Fibroblast of lung (primary cell): ENCODE measurements around the gene DIRAS2. TPM values are rescaled to one million over a fixed set of nuclear protein-coding genes. Genes with fewer than 3 reads are reported as not detected.

Experiments used
- DNase-seq, 2 donors: peaks; one replicate each; pipeline versions ENCODE4 v3.0.0 to v3.0.0-alpha.2; 2010; ENCODE audit warnings: low read depth in 2 of 2
- H2AFZ ChIP-seq: 2 replicates; pipeline ENCODE4 v1.5.1; 2012; ENCODE audit warnings: low read length, control low read depth, inconsistent platforms
- H3K27ac ChIP-seq: 2 replicates; pipeline ENCODE4 v1.5.1; 2011; ENCODE audit warnings: low read length, control low read depth; ENCODE audit not compliant: insufficient read depth
- H3K27me3 ChIP-seq: 2 replicates; pipeline ENCODE4 v1.5.1; 2011; ENCODE audit warnings: mild to moderate bottlenecking, low read length; ENCODE audit not compliant: control insufficient read depth, insufficient read depth
- H3K36me3 ChIP-seq: 2 replicates; pipeline ENCODE4 v1.5.1; 2011; ENCODE audit warnings: low read length; ENCODE audit not compliant: control insufficient read depth, insufficient read depth
- H3K4me1 ChIP-seq: 2 replicates; pipeline ENCODE4 v1.5.1; 2011; ENCODE audit warnings: low read length; ENCODE audit not compliant: control insufficient read depth, insufficient read depth; ENCODE audit errors: extremely low read depth
- H3K4me2 ChIP-seq: 2 replicates; pipeline ENCODE4 v1.5.1; 2011; ENCODE audit warnings: low read length, control low read depth; ENCODE audit not compliant: insufficient read depth; ENCODE audit errors: extremely low read depth
- H3K4me3 ChIP-seq, 4 experiments: fragments of 200-600 bp in 1 of 4; sonication (generic) in 1 of 4; replicated peaks in 1 of 4; 2 replicates each; pipeline ENCODE4 v1.5.1; 2011 to 2016; ENCODE audit warnings: low read length in 4 of 4, low read depth in 3 of 4, mild to moderate bottlenecking in 3 of 4, control low read depth in 2 of 4, inconsistent platforms in 1 of 4, mixed read lengths in 1 of 4; ENCODE audit not compliant: insufficient read depth in 1 of 4; ENCODE audit errors: control extremely low read depth in 1 of 4
- H3K79me2 ChIP-seq: 2 replicates; pipeline ENCODE4 v1.5.1; 2012; ENCODE audit warnings: mild to moderate bottlenecking, low read length, inconsistent platforms; ENCODE audit not compliant: control insufficient read depth, insufficient read depth
- H3K9ac ChIP-seq: 2 replicates; pipeline ENCODE4 v1.5.1; 2011; ENCODE audit warnings: mild to moderate bottlenecking, low read length, control low read depth; ENCODE audit not compliant: insufficient read depth
- H3K9me3 ChIP-seq: 2 replicates; pipeline ENCODE4 v1.5.1; 2012; ENCODE audit warnings: low read depth, low read length; ENCODE audit not compliant: control insufficient read depth, insufficient read depth
- H4K20me1 ChIP-seq: 2 replicates; pipeline ENCODE4 v1.5.1; 2011; ENCODE audit warnings: low read length; ENCODE audit not compliant: control insufficient read depth, insufficient read depth; ENCODE audit errors: extremely low read depth
- EZH2 ChIP-seq: IDR thresholded peaks from 2 replicates; pipeline ENCODE4 v1.5.1; 2012; ENCODE audit warnings: low read length, control low read depth, mild to moderate bottlenecking; ENCODE audit errors: missing control alignments
- polyA plus RNA-seq, 2 donors: library from polyadenylated mRNA; depleted of rRNA in 1 of 2; stranded (reverse) in 1 of 2; unstranded in 1 of 2; fragments of >200 nt; gene quantifications; 2 replicates each; pipeline ENCODE4 v1.2.1, GENCODE V29; 2011 to 2012; ENCODE audit warnings: missing spikeins in 1 of 2
- total RNA-seq: library from RNA; depleted of rRNA; stranded (reverse); fragments of >200 nt; gene quantifications from 2 replicates; pipeline ENCODE4 v1.2.1, GENCODE V29; 2014
- TF ChIP-seq, protein P1 (sequence below), 2 donors: IDR thresholded peaks in 1 of 2; conservative IDR thresholded peaks in 1 of 2; 1 replicate in 1 of 2; 2 replicates in 1 of 2; pipeline ENCODE4 v1.5.1; 2011 to 2012; ENCODE audit warnings: low read length in 2 of 2, control low read depth in 1 of 2, inconsistent platforms in 1 of 2, low read depth in 1 of 2, mild to moderate bottlenecking in 1 of 2

The DIRAS2 gene
- total and polyA plus RNA-seq, 2 donors (not counting 1 experiment from before 2014, with no cell fraction given), result 0.01 to 0.66 TPM

DNA sequence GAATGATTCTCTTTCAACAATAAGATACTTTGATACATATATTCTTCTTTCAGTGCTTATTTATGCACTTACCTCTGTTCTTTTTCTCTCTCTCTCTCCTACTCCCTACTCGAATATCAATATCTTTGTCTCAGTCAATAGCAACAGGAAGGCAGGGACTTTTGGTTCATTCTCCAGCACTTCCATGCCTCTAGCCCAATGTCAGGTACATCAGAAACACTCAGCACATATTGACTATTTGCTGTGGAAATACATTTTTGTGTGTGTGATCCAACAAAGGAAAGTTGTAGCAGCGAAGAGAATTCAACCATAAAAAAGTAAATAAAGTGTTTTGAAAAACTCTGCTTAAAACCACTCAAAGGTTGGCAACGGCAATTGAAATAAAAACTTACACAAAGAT lies 12.6 kb downstream of the DIRAS2 start:
- H3K27ac ChIP-seq, result no peak overlapping the region
- no peaks in the 10 kb centered on the region for H3K9me3 ChIP-seq
- no peak overlapping the region for H3K9ac ChIP-seq
- DNase-seq, result no peak
- H2AFZ ChIP-seq, result no peak overlapping the region
- H3K4me2 ChIP-seq, result no peak overlapping the region
- H3K27me3 ChIP-seq, result no peaks in the 10 kb centered on the region
- TF ChIP-seq, protein P1, sequence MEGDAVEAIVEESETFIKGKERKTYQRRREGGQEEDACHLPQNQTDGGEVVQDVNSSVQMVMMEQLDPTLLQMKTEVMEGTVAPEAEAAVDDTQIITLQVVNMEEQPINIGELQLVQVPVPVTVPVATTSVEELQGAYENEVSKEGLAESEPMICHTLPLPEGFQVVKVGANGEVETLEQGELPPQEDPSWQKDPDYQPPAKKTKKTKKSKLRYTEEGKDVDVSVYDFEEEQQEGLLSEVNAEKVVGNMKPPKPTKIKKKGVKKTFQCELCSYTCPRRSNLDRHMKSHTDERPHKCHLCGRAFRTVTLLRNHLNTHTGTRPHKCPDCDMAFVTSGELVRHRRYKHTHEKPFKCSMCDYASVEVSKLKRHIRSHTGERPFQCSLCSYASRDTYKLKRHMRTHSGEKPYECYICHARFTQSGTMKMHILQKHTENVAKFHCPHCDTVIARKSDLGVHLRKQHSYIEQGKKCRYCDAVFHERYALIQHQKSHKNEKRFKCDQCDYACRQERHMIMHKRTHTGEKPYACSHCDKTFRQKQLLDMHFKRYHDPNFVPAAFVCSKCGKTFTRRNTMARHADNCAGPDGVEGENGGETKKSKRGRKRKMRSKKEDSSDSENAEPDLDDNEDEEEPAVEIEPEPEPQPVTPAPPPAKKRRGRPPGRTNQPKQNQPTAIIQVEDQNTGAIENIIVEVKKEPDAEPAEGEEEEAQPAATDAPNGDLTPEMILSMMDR (conservative IDR thresholded peaks at IDR 0.05 in 1 of 2, IDR thresholded peaks at IDR 0.05 in 1 of 2; ENCODE audit: low read depth in 1 of 2, low read length in 2 of 2), result no peak
- no peak for TF ChIP-seq EZH2
- no peak overlapping the region for H3K4me3 ChIP-seq
- no peaks in the 10 kb centered on the region for H3K79me2 ChIP-seq
- no peaks in the 10 kb centered on the region for H3K36me3 ChIP-seq
- H4K20me1 ChIP-seq, result no peaks in the 10 kb centered on the region
- H3K4me1 ChIP-seq, result no peaks in the 10 kb centered on the region

DNA sequence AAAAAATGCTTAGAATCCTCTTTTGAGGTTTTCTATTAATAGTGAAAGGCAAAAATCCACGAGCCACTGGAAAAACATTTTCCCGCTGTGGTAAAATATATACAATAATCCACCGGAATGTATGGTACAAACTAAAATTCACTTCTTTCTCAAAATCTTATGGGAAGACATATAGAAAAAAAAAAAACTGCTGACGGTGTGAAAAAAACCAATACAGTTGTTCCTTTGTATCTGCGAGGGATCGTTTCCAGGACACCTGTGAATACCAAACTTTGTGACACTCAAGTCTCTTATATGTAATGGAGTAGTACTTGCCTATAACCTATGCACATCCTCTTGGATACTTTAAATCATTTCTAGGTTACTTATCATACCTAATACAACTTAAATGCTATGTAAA lies 13.3 kb downstream of the DIRAS2 start:
- no peak overlapping the region for H3K9ac ChIP-seq
- no peaks in the 10 kb centered on the region for H3K36me3 ChIP-seq
- no peaks in the 10 kb centered on the region for H3K9me3 ChIP-seq
- H3K4me2 ChIP-seq, result no peak overlapping the region
- H3K4me1 ChIP-seq, result no peaks in the 10 kb centered on the region
- H4K20me1 ChIP-seq, result no peaks in the 10 kb centered on the region
- no peaks in the 10 kb centered on the region for H3K79me2 ChIP-seq
- TF ChIP-seq, protein P1 (conservative IDR thresholded peaks at IDR 0.05 in 1 of 2, IDR thresholded peaks at IDR 0.05 in 1 of 2; ENCODE audit: low read depth in 1 of 2, low read length in 2 of 2), result no peak
- no peak for TF ChIP-seq EZH2
- no peak overlapping the region for H3K4me3 ChIP-seq
- H2AFZ ChIP-seq, result no peak overlapping the region
- no peaks in the 10 kb centered on the region for H3K27me3 ChIP-seq
- DNase-seq, result no peak
- H3K27ac ChIP-seq, result no peak overlapping the region

DNA sequence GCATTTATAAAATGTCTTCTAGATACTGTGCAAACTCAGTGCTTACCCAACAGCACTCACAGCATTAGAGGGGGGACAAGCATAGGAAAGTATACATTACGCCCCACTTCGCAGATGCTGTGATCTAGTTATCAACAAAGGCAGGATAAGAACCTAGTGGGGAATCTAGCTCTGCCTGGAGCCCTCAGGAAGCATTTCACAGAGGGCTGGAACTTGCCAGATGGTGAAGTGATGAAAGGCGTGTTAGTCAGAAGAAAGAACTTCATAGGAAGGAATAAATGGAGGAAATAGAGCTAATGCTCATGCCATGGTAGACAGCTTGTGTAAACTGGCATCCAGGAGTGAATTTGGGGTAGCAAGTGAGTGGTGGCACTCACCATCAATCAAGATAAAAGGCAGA lies 25.8 kb downstream of the DIRAS2 start:
- Histone ChIP-seq H3K27ac (no peak overlapping the region), H2AFZ (no peak overlapping the region), H3K4me3 (no peak overlapping the region), H3K36me3 (no peaks in the 10 kb centered on the region), H3K27me3 (no peaks in the 10 kb centered on the region), H3K79me2 (no peaks in the 10 kb centered on the region), H4K20me1 (no peaks in the 10 kb centered on the region), H3K4me1 (no peaks in the 10 kb centered on the region), H3K4me2 (no peak overlapping the region), H3K9ac (no peak overlapping the region), H3K9me3 (no peaks in the 10 kb centered on the region)
- DNase-seq, result no peak
- no peak for TF ChIP-seq EZH2
- TF ChIP-seq, protein P1 (conservative IDR thresholded peaks at IDR 0.05 in 1 of 2, IDR thresholded peaks at IDR 0.05 in 1 of 2; ENCODE audit: low read depth in 1 of 2, low read length in 2 of 2), result no peak
